GM12872 (cell line): ENCODE data around the gene ICE2.

ENCODE experiments used
- CTCF ChIP-seq: IDR thresholded peaks from 3 replicates; pipeline ENCODE4 v1.5.1; 2011; ENCODE audit warnings: low read depth, mild to moderate bottlenecking, low read length, moderate library complexity; ENCODE audit not compliant: insufficient read depth

Gene ICE2

GRCh38 chr15:60389261-60390077, 89.5 kb downstream of the ICE2 start:
- no peak for TF ChIP-seq CTCF

- no peak for TF ChIP-seq CTCF
These were observed 91.6 kb downstream of the ICE2 start for GRCh38 chr15:60387321-60387720.

GRCh38 chr15:60386615-60387014, 92.3 kb downstream of the ICE2 start:
- TF ChIP-seq CTCF = no peak

GRCh38 chr15:60385620-60386552, 93.1 kb downstream of the ICE2 start:
- TF ChIP-seq CTCF = no peak

GRCh38 chr15:60384526-60385126, 94.3 kb downstream of the ICE2 start:
- no peak for TF ChIP-seq CTCF

GRCh38 chr15:60384053-60384452, 94.9 kb downstream of the ICE2 start:
- no peak for TF ChIP-seq CTCF
